HFFc6 (cell line): Measurements from ENCODE around the gene TKFC. TPM values are rescaled to one million over a fixed set of nuclear protein-coding genes. Genes with fewer than 3 reads are reported as not detected.

Experiments
- DNase-seq: peaks from one replicate; pipeline ENCODE4 v3.0.0-alpha.2; 2018
- H3K27ac Mint-ChIP-seq: 2 replicates; pipeline ENCODE4 v1.8.0; 2020; ENCODE audit warnings: mild to moderate bottlenecking, mixed read lengths
- H3K27me3 Mint-ChIP-seq: 2 replicates; pipeline ENCODE4 v1.8.0; 2021; ENCODE audit warnings: mild to moderate bottlenecking, moderate library complexity, mixed read lengths; ENCODE audit not compliant: insufficient read depth
- H3K36me3 Mint-ChIP-seq: 2 replicates; pipeline ENCODE4 v1.8.0; 2021; ENCODE audit warnings: low read depth, mixed read lengths
- H3K4me1 Mint-ChIP-seq: 2 replicates; pipeline ENCODE4 v1.8.0; 2020; ENCODE audit warnings: low read depth, mixed read lengths
- H3K4me3 Mint-ChIP-seq: 2 replicates; pipeline ENCODE4 v1.8.0; 2020; ENCODE audit warnings: mild to moderate bottlenecking, moderate library complexity, mixed read lengths
- H3K9me3 Mint-ChIP-seq: 2 replicates; pipeline ENCODE4 v1.8.0; 2020; ENCODE audit warnings: mild to moderate bottlenecking, mixed read lengths
- total RNA-seq, 6 experiments: library from RNA; stranded (reverse); fragmentation: NEBNext Ultra II Directional; extraction: Animal tissue kit (Norgen Biotek cat#: 25700); gene quantifications; 2 replicates in 1 of 6; 3 replicates in 5 of 6; pipeline ENCODE4 v1.2.3, GENCODE V29; 2021
- TF ChIP-seq, protein P1 (sequence below): fragments of 200-600 bp; sonication (generic); IDR thresholded peaks from 2 replicates; pipeline ENCODE4 v1.5.0; 2021; ENCODE audit warnings: antibody characterized with exemption, mild to moderate bottlenecking

The TKFC gene
- total RNA-seq, 6 experiments from 2014 or later: 27.3 to 43.0 (median 31.8) TPM

DNA sequence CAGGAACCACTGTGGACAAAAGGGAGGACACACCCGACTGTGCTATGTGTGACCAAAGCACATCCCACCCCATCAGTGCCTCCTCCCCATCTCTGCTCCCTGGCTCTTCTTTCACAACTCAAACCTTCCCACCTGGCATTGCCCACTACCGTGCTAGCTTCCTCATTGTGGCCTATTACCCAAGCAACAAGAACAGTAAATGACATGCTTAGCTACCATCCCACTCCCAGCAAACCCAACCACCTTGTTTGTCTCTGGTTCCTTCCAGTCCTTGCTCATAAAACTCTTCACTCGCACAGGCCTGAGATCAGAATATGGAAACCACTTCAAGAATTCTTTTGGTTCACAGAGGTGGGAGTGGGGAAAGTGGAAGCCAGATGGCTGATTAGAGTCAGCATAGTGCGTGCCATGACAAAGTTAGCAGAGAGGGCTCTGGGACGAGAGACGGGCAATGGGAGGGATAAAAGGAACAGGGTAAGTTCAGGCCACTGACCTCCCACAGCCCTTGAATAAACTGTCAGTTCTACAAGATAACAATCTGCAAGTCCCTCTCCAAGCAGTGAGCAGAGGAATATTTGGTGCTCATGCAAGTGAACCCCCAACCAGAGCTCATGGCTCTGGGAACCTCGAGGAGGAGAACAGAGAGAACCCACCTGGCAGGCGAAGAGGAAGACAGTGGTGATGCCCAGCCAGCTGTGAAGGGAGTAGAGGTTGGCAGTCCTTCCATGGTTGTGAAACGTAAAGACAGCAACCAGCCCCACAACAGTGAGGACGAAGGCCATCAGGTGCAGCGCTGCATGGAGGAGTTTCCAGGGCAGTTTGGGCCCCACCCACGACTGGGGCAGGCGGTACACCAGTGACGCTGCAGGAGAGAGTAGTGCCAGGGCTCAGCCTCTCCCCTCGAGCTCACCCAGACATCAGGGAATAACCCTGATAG lies 20.4 kb downstream of the TKFC start:
- Mint-ChIP-seq H3K9me3 (no peaks in the 10 kb centered on the region), H3K27me3 (no peaks in the 10 kb centered on the region), H3K4me3 (no peak overlapping the region), H3K27ac (no peak overlapping the region), H3K4me1 (no peaks in the 10 kb centered on the region), H3K36me3 (peaks cover 11% of the 10 kb centered on the region)
- no peak for DNase-seq
- TF ChIP-seq, protein P1, sequence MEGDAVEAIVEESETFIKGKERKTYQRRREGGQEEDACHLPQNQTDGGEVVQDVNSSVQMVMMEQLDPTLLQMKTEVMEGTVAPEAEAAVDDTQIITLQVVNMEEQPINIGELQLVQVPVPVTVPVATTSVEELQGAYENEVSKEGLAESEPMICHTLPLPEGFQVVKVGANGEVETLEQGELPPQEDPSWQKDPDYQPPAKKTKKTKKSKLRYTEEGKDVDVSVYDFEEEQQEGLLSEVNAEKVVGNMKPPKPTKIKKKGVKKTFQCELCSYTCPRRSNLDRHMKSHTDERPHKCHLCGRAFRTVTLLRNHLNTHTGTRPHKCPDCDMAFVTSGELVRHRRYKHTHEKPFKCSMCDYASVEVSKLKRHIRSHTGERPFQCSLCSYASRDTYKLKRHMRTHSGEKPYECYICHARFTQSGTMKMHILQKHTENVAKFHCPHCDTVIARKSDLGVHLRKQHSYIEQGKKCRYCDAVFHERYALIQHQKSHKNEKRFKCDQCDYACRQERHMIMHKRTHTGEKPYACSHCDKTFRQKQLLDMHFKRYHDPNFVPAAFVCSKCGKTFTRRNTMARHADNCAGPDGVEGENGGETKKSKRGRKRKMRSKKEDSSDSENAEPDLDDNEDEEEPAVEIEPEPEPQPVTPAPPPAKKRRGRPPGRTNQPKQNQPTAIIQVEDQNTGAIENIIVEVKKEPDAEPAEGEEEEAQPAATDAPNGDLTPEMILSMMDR: no peak

DNA sequence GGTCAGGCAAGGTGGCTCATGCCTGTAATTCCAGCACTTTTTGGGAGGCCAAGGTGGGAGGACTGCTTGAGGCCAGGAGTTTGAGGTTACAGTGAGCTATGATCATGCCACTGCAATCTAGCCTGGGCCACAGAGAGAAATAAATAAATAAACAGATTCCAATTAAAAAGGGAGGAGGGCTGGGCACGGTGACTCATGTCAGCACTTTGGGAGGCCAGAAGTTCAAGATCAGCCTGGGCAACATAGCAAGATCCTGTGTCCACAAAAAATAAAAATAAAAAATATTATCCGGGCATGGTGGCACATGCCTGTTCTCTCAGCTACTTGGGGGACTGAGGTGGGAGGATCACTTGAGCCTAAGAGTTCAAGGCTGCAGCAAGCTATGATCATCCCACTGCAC lies 21.2 kb downstream of the TKFC start:
- H3K9me3 Mint-ChIP-seq: no peaks in the 10 kb centered on the region
- no peak for DNase-seq
- H3K36me3 Mint-ChIP-seq: peaks cover 11% of the 10 kb centered on the region
- TF ChIP-seq, protein P1: no peak
- no peaks in the 10 kb centered on the region for H3K27me3 Mint-ChIP-seq
- H3K27ac Mint-ChIP-seq: no peak overlapping the region
- peaks cover under 1% of the 10 kb centered on the region; the same call in 1 of the 2 replicates for H3K4me1 Mint-ChIP-seq
- no peak overlapping the region for H3K4me3 Mint-ChIP-seq

DNA sequence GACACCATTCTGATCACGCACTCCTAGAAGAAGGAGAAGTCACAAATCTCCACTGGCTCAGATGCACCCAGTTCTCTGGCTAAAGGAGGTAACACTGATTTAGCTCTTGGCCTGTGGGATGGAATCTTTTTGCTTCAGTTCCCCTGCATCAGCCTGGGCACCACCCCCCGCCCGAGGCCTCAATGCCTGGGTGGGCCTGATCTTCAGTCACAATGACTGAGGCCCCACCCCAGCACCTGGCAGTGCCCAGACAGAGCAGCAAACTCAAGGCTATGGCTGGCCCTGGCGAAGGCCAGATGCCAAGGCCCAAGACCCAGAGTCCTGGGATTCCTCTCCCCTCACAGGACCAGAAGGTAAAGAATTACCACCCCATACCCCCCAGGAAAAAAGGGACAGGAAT lies 23.7 kb downstream of the TKFC start:
- no peak for DNase-seq
- Mint-ChIP-seq H3K4me3 (no peak overlapping the region), H3K36me3 (peaks cover 11% of the 10 kb centered on the region), H3K9me3 (no peaks in the 10 kb centered on the region), H3K27ac (no peak overlapping the region), H3K27me3 (no peaks in the 10 kb centered on the region), H3K4me1 (peaks cover 18% of the 10 kb centered on the region)
- TF ChIP-seq, protein P1: no peak

DNA sequence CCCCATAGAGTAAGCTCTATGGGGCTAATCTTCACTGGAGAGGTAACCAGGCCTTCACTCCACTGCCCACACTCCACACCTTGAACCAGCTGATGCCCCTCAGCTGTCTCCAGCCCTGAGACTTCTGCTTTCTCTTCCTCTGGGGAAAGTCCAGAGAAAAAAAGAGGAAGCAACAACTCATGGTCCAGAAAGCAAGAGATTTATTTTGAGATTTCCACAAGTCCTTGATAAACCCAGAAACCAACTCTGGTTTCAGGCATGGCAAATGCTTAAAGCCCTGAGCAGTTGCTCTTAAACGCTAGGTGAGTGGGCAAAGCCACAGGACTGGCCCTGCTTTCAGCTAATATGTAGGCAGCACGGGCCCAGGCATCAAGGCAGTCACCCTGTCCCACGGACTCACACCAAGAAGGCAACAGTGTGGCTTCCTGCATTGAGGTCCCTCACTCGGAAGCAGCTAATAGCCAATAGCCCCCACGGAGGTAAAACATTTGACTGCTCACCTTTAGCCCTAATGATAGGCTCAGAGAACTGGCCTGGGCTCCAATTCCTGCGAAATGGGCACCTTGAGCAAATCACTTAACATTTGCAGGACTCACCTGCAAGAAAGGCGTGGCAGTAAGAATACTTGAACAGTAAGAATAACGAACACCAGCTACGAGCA lies 24.3 kb downstream of the TKFC start:
- Mint-ChIP-seq H3K27me3 (no peaks in the 10 kb centered on the region), H3K27ac (no peak overlapping the region), H3K36me3 (peaks cover 14% of the 10 kb centered on the region), H3K4me1 (peaks cover 18% of the 10 kb centered on the region), H3K4me3 (no peak overlapping the region), H3K9me3 (no peaks in the 10 kb centered on the region; the same call in 1 of the 2 replicates)
- no peak for DNase-seq
- TF ChIP-seq, protein P1: no peak

DNA sequence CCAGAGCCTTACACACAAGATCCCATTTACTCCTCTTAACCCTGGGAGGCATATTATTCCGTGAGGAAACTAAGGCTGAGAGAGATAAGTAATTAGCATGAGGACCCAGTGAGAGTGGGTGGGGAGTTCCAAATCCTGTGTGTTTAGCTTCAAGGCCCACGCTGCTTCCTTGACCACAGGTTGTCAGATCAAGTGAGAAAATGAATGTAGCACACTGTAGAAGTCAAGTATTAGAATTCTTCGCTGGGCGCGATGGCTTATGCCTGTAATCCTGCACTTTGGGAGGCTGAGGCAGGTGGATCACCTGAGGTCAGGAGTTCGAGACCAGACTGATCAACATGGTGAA lies 24.8 kb downstream of the TKFC start:
- no peak overlapping the region for H3K27ac Mint-ChIP-seq
- H3K4me1 Mint-ChIP-seq: peaks cover 23% of the 10 kb centered on the region
- no peak for DNase-seq
- TF ChIP-seq, protein P1: no peak
- H3K27me3 Mint-ChIP-seq: no peaks in the 10 kb centered on the region
- no peak overlapping the region for H3K4me3 Mint-ChIP-seq
- H3K9me3 Mint-ChIP-seq: no peaks in the 10 kb centered on the region; the same call in 1 of the 2 replicates
- H3K36me3 Mint-ChIP-seq: peaks cover 16% of the 10 kb centered on the region
